ENCODE data around the gene SHANK1.

SHANK1 gene

DNA sequence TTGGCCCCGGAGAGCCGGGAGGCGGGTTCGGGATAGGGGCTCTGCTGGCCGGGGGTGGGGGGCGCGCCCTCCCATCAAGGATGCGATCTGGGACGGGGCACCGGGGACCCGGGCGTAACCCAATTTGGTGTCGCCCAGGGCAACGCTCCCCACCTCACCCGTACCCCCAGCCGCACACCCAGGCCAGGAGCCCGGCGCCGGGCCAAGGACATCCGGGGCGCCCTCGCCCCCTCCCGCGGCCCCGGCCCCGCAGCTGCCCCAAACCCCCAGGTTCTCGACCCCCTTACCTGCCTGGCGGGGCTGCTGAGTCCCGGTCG is 525 bp downstream of the SHANK1 start:
- H3K4me2 ChIP-seq (ENCODE audit: low read depth, low read length, poor library complexity, severe bottlenecking): no peak overlapping the region
- H3K9me3 ChIP-seq (ENCODE audit: insufficient read depth, low read length): no peaks in the 10 kb centered on the region
- no peak overlapping the region for H3K27ac ChIP-seq (ENCODE audit: low read depth, low read length)
- H3K4me3 ChIP-seq (ENCODE audit: insufficient read depth, low read length, poor library complexity, severe bottlenecking): no peak overlapping the region
- no peak overlapping the region for H3K9ac ChIP-seq (ENCODE audit: low read length)
- H3K79me2 ChIP-seq (ENCODE audit: insufficient read depth, low read length): no peaks in the 10 kb centered on the region
- H2AFZ ChIP-seq (ENCODE audit: low read depth, low read length, severe bottlenecking): no peak overlapping the region
- no peaks in the 10 kb centered on the region for H3K9me2 ChIP-seq (replicated peaks; ENCODE audit: insufficient read depth, low read length)
- TF ChIP-seq, protein P1, sequence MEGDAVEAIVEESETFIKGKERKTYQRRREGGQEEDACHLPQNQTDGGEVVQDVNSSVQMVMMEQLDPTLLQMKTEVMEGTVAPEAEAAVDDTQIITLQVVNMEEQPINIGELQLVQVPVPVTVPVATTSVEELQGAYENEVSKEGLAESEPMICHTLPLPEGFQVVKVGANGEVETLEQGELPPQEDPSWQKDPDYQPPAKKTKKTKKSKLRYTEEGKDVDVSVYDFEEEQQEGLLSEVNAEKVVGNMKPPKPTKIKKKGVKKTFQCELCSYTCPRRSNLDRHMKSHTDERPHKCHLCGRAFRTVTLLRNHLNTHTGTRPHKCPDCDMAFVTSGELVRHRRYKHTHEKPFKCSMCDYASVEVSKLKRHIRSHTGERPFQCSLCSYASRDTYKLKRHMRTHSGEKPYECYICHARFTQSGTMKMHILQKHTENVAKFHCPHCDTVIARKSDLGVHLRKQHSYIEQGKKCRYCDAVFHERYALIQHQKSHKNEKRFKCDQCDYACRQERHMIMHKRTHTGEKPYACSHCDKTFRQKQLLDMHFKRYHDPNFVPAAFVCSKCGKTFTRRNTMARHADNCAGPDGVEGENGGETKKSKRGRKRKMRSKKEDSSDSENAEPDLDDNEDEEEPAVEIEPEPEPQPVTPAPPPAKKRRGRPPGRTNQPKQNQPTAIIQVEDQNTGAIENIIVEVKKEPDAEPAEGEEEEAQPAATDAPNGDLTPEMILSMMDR (IDR thresholded peaks at IDR 0.05; ENCODE audit: insufficient read depth, low read length, poor library complexity, severe bottlenecking): no peak
- TF ChIP-seq EZH2phosphoT487 (conservative IDR thresholded peaks at IDR 0.05; ENCODE audit: low read length): no peak
- no peaks in the 10 kb centered on the region for H3F3A ChIP-seq (ENCODE audit: insufficient read depth)
- H4K20me1 ChIP-seq (ENCODE audit: low read depth, low read length): no peaks in the 10 kb centered on the region
- no peaks in the 10 kb centered on the region for H3K36me3 ChIP-seq (ENCODE audit: low read length)
- H3K27me3 ChIP-seq (ENCODE audit: low read length): no peaks in the 10 kb centered on the region

DNA sequence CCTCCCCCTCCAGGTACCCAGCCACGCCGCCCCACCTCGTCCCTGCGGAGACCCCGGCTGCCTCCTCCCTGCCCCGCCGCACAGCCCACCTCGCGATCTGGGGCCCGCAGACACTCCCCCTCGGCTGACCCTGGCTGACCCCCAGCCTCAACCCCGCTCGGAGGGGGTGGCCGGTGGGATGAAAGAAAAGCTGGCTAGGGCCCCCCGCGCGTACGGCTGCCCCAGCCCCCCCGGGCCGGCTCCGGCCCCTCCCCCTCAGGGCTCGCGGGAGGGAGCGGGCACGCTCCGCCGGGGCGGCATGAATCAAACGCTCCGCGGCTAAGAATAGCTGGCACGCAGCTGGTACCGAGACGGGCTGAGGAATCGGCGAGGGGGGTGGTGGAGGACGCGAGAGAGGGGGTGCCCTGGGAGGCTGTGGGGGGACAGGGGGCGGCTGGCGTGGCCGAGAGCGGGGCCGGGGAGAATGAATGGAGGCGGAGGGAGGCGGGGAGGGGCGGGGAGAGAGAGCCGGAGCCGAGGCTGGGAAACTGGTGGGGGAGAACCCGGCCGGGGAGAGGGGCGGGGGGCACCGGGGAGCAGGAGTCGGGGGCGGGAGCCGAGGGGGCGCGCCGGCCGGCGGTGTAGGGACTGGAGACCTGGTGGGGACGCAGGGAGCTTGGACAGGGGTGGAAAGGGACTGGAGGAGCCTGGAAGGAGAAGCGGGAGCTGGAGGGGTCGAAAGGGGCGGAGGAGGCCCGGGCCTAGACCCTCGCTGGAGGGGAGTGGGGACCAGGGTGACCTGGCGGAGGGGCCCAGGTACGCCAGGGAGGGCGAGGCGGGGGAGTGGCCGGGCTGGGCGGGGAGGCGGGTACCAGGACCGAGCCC is 1.1 kb downstream of the SHANK1 start:
- no peak overlapping the region for H3K9ac ChIP-seq (ENCODE audit: low read length)
- no peaks in the 10 kb centered on the region for H3K27me3 ChIP-seq (ENCODE audit: low read length)
- no peaks in the 10 kb centered on the region for H3K79me2 ChIP-seq (ENCODE audit: insufficient read depth, low read length)
- H4K20me1 ChIP-seq (ENCODE audit: low read depth, low read length): no peaks in the 10 kb centered on the region
- H3K9me2 ChIP-seq (replicated peaks; ENCODE audit: insufficient read depth, low read length): no peaks in the 10 kb centered on the region
- H3F3A ChIP-seq (ENCODE audit: insufficient read depth): no peaks in the 10 kb centered on the region
- TF ChIP-seq EZH2phosphoT487 (conservative IDR thresholded peaks at IDR 0.05; ENCODE audit: low read length): no peak
- TF ChIP-seq, protein P1 (IDR thresholded peaks at IDR 0.05; ENCODE audit: insufficient read depth, low read length, poor library complexity, severe bottlenecking): no peak
- no peak overlapping the region for H3K4me2 ChIP-seq (ENCODE audit: low read depth, low read length, poor library complexity, severe bottlenecking)
- H3K36me3 ChIP-seq (ENCODE audit: low read length): no peaks in the 10 kb centered on the region
- H3K9me3 ChIP-seq (ENCODE audit: insufficient read depth, low read length): no peaks in the 10 kb centered on the region
- H2AFZ ChIP-seq (ENCODE audit: low read depth, low read length, severe bottlenecking): no peak overlapping the region
- no peak overlapping the region for H3K4me3 ChIP-seq (ENCODE audit: insufficient read depth, low read length, poor library complexity, severe bottlenecking)
- no peak overlapping the region for H3K27ac ChIP-seq (ENCODE audit: low read depth, low read length)

DNA sequence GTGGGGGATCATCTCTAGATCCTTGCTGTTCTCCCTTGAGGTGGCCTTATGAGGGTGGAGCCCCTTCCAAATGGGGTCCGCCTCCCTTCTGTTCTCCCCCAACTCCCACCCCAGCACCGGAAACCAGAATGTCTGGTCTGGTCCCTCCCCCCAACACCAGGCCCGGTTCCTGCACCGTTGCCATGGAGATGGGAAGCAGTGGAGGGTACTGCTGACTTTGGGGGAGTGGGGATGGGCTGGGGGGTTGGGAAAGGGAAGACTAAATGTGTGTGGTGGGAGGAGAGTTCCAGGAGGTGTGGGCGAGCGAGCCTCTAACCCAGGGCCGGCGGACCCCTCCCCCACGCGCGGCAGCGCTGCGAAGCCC is 1.7 kb downstream of the SHANK1 start:
- Histone ChIP-seq H3K27me3 (ENCODE audit: low read length) (no peaks in the 10 kb centered on the region), H2AFZ (ENCODE audit: low read depth, low read length, severe bottlenecking) (no peak overlapping the region), H3K4me2 (ENCODE audit: low read depth, low read length, poor library complexity, severe bottlenecking) (no peak overlapping the region), H4K20me1 (ENCODE audit: low read depth, low read length) (no peaks in the 10 kb centered on the region), H3K4me3 (ENCODE audit: insufficient read depth, low read length, poor library complexity, severe bottlenecking) (no peak overlapping the region), H3K79me2 (ENCODE audit: insufficient read depth, low read length) (no peaks in the 10 kb centered on the region), H3K9ac (ENCODE audit: low read length) (no peak overlapping the region), H3K36me3 (ENCODE audit: low read length) (no peaks in the 10 kb centered on the region), H3K9me2 (replicated peaks; ENCODE audit: insufficient read depth, low read length) (no peaks in the 10 kb centered on the region), H3F3A (ENCODE audit: insufficient read depth) (no peaks in the 10 kb centered on the region), H3K9me3 (ENCODE audit: insufficient read depth, low read length) (no peaks in the 10 kb centered on the region), H3K27ac (ENCODE audit: low read depth, low read length) (no peak overlapping the region)
- TF ChIP-seq, protein P1 (IDR thresholded peaks at IDR 0.05; ENCODE audit: insufficient read depth, low read length, poor library complexity, severe bottlenecking): no peak
- no peak for TF ChIP-seq EZH2phosphoT487 (conservative IDR thresholded peaks at IDR 0.05; ENCODE audit: low read length)

Data from SU-DHL-6 (cell line).